ENCODE data around the gene FAM89A.

DNA sequence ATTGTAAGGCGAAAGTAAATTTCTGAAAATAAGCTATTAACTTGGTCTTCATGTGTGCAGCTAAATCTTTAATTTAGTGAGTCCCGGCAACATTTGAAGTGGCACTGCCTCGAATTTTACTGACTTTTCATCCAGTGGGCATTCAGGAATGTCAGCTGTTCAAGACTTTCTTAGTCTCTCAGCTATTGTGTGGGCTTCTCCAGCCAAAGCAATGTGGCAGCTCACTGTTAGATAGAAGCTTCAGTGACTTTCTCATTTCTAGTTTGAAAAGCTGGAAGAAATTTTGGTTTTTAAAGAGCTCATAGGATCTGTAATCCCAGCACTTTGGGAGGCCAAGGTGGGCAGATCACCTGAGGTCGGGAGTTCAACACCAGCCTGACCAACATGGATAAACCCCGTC is 44.3 kb upstream of the FAM89A start:
- TF ChIP-seq, protein P1, sequence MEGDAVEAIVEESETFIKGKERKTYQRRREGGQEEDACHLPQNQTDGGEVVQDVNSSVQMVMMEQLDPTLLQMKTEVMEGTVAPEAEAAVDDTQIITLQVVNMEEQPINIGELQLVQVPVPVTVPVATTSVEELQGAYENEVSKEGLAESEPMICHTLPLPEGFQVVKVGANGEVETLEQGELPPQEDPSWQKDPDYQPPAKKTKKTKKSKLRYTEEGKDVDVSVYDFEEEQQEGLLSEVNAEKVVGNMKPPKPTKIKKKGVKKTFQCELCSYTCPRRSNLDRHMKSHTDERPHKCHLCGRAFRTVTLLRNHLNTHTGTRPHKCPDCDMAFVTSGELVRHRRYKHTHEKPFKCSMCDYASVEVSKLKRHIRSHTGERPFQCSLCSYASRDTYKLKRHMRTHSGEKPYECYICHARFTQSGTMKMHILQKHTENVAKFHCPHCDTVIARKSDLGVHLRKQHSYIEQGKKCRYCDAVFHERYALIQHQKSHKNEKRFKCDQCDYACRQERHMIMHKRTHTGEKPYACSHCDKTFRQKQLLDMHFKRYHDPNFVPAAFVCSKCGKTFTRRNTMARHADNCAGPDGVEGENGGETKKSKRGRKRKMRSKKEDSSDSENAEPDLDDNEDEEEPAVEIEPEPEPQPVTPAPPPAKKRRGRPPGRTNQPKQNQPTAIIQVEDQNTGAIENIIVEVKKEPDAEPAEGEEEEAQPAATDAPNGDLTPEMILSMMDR (IDR thresholded peaks at IDR 0.05; ENCODE audit: insufficient read depth, low read depth, low read length) = no peak
- TF ChIP-seq EZH2 (IDR thresholded peaks at IDR 0.05; ENCODE audit: insufficient read depth, low read length) = no peak

All from astrocyte (in vitro differentiated cells and primary cell).